ENCODE data around the gene PTPRN2.

The PTPRN2 gene

GRCh38 chr7:157548691-157549303 is 1038.8 kb downstream of the PTPRN2 start:
- DNase-seq (ENCODE audit: low spot score): no peak

GRCh38 chr7:157547611-157548010 is 1040.0 kb downstream of the PTPRN2 start:
- DNase-seq (ENCODE audit: low spot score): no peak

GRCh38 chr7:157547102-157547501 is 1040.5 kb downstream of the PTPRN2 start:
- DNase-seq (ENCODE audit: low spot score): no peak

GRCh38 chr7:157545681-157546060 is 1042.0 kb downstream of the PTPRN2 start:
- no peak for DNase-seq (ENCODE audit: low spot score)

- DNase-seq (ENCODE audit: low spot score): no peak
Observed at GRCh38 chr7:157544980-157545680, 1042.5 kb downstream of the PTPRN2 start.

- no peak for DNase-seq (ENCODE audit: low spot score)
Observed at GRCh38 chr7:157544226-157544625, 1043.4 kb downstream of the PTPRN2 start.

- DNase-seq (ENCODE audit: low spot score): no peak
Observed at GRCh38 chr7:157543791-157544190, 1043.8 kb downstream of the PTPRN2 start.

GRCh38 chr7:157543276-157543675 is 1044.3 kb downstream of the PTPRN2 start:
- no peak for DNase-seq (ENCODE audit: low spot score)

- DNase-seq (ENCODE audit: low spot score): no peak
Observed at GRCh38 chr7:157542068-157543021, 1045.3 kb downstream of the PTPRN2 start.

- DNase-seq (ENCODE audit: low spot score): no peak
Observed at GRCh38 chr7:157541295-157542067, 1046.1 kb downstream of the PTPRN2 start.

GRCh38 chr7:157540606-157541294 is 1046.9 kb downstream of the PTPRN2 start:
- DNase-seq (ENCODE audit: low spot score): no peak

GRCh38 chr7:157540020-157540419 is 1047.6 kb downstream of the PTPRN2 start:
- no peak for DNase-seq (ENCODE audit: low spot score)

- no peak for DNase-seq (ENCODE audit: low spot score)
Observed at GRCh38 chr7:157539521-157539920, 1048.1 kb downstream of the PTPRN2 start.

GRCh38 chr7:157538735-157539134 is 1048.9 kb downstream of the PTPRN2 start:
- no peak for DNase-seq (ENCODE audit: low spot score)

- DNase-seq (ENCODE audit: low spot score): no peak
Observed at GRCh38 chr7:157538321-157538720, 1049.3 kb downstream of the PTPRN2 start.

GRCh38 chr7:157537056-157537455 is 1050.6 kb downstream of the PTPRN2 start:
- no peak for DNase-seq (ENCODE audit: low spot score)

- DNase-seq (ENCODE audit: low spot score): no peak
Observed at GRCh38 chr7:157532068-157532467, 1055.6 kb downstream of the PTPRN2 start.

- DNase-seq (ENCODE audit: low spot score): no peak
Observed at GRCh38 chr7:157529768-157530560, 1057.7 kb downstream of the PTPRN2 start.

GRCh38 chr7:157528785-157529341 is 1058.8 kb downstream of the PTPRN2 start:
- DNase-seq (ENCODE audit: low spot score): no peak

- no peak for DNase-seq (ENCODE audit: low spot score)
Observed at GRCh38 chr7:157527686-157528085, 1059.9 kb downstream of the PTPRN2 start.

Measured in hematopoietic multipotent progenitor cell treated with erythropoietin and hydrocortisone succinate and interleukin-3 and kit ligand, for 15 days (in vitro differentiated cells).